ENCODE measurements around the gene ACSS1. TPM values are rescaled to one million over a fixed set of nuclear protein-coding genes. Genes with fewer than 3 reads are reported as not detected.

ACSS1 gene
- total and polyA plus RNA-seq, 7 donors = 8.8 to 53.3 (median 16.8) TPM

GRCh38 chr20:25030007-25030648, 27.8 kb downstream of the ACSS1 start:
- ATAC-seq = no peak
- WGBS, 3 donors = 92 to 97% (median 97%) methylated on average over 5 of the region's 5 CpGs
- Histone ChIP-seq H3K36me3 (ENCODE audit: insufficient read depth in 1 of 2, low read depth in 1 of 2) (peaks cover 0 to 21% of the 10 kb centered on the region in 2 donors), H3K4me3 (no peak overlapping the region), H3K27me3 (ENCODE audit: insufficient read depth in 3 of 3, low read length in 2 of 3) (no peaks in the 10 kb centered on the region), H3K4me1 (peaks cover 49% of the 10 kb centered on the region), H3K9me3 (no peaks in the 10 kb centered on the region), H3K27ac (no peak overlapping the region)
- TF ChIP-seq, protein P1, sequence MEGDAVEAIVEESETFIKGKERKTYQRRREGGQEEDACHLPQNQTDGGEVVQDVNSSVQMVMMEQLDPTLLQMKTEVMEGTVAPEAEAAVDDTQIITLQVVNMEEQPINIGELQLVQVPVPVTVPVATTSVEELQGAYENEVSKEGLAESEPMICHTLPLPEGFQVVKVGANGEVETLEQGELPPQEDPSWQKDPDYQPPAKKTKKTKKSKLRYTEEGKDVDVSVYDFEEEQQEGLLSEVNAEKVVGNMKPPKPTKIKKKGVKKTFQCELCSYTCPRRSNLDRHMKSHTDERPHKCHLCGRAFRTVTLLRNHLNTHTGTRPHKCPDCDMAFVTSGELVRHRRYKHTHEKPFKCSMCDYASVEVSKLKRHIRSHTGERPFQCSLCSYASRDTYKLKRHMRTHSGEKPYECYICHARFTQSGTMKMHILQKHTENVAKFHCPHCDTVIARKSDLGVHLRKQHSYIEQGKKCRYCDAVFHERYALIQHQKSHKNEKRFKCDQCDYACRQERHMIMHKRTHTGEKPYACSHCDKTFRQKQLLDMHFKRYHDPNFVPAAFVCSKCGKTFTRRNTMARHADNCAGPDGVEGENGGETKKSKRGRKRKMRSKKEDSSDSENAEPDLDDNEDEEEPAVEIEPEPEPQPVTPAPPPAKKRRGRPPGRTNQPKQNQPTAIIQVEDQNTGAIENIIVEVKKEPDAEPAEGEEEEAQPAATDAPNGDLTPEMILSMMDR (IDR thresholded peaks at IDR 0.05) = no peak
- intact Hi-C loops (cut with DNase I) = loop anchor here in 1 of 2 donors (5.0 kb wide), 1 partner anchor 33 kb away; no protein-coding TSS in a partner anchor
- no peak for DNase-seq

DNA sequence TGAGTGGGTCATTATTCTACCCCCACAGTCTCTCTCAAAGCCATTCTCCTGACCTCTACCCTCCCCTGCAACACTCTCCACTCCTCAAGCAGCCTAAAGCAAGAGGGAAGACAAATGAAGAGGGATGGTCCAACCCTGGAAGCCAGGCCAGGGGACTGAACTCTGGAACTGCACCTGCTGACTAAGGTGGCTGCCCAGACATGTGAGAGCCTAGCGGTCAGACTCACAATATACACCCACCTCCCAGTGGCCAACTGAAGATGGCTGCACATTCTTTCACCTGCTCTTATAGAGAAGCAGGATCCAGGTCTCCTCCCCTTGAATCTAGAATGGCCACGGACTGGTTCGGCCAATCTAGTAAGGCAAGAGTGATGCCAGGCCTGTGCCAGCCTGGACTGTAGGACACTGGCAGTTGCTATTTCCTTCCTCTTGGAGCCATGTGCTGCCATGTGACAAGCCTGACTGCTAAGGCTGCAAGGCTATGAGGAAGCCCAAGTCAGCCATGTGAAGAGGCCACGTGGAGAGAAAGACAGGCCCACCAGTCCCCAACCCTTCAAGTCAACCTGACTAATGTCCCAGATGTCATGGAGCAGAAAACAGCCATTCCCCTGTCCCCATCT, 31.8 kb downstream of the ACSS1 start:
- intact Hi-C loops (cut with DNase I) = no loop called here
- peaks cover 24% of the 10 kb centered on the region for H3K4me1 ChIP-seq

GRCh38 chr20:25025091-25025861, 32.7 kb downstream of the ACSS1 start:
- no peaks in the 10 kb centered on the region for H3K9me3 ChIP-seq
- DNase-seq = no peak
- TF ChIP-seq, protein P1 (IDR thresholded peaks at IDR 0.05) = no peak
- H3K27me3 ChIP-seq (ENCODE audit: insufficient read depth in 3 of 3, low read length in 2 of 3) = no peaks in the 10 kb centered on the region
- peaks cover 0 to 27% of the 10 kb centered on the region in 2 donors for H3K36me3 ChIP-seq (ENCODE audit: insufficient read depth in 1 of 2, low read depth in 1 of 2)
- 53 to 61% (median 59%) methylated on average over 14 of the region's 14 CpGs for WGBS, 3 donors
- ATAC-seq = peak in 3 of 4 donors; percentile 46 to 73 (median 62)
- peak overlapping the region; percentile 44 for H3K27ac ChIP-seq
- intact Hi-C loops (cut with DNase I) = no loop called here
- peaks cover 27% of the 10 kb centered on the region for H3K4me1 ChIP-seq
- no peak overlapping the region for H3K4me3 ChIP-seq

More for the DNA sequence above, 31.8 kb downstream of the ACSS1 start:
- Histone ChIP-seq H3K9me3 (no peaks in the 10 kb centered on the region), H3K4me3 (no peak overlapping the region), H3K27ac (no peak overlapping the region), H3K36me3 (ENCODE audit: insufficient read depth in 1 of 2, low read depth in 1 of 2) (peaks cover 0 to 29% of the 10 kb centered on the region in 2 donors), H3K27me3 (ENCODE audit: insufficient read depth in 3 of 3, low read length in 2 of 3) (no peaks in the 10 kb centered on the region)
- peak in 3 of 4 donors; percentile 44 to 71 (median 50) for ATAC-seq
- 49 to 68% (median 56%) methylated on average over 4 of the region's 4 CpGs for WGBS, 3 donors
- TF ChIP-seq, protein P1 (IDR thresholded peaks at IDR 0.05) = no peak
- no peak for DNase-seq

DNA sequence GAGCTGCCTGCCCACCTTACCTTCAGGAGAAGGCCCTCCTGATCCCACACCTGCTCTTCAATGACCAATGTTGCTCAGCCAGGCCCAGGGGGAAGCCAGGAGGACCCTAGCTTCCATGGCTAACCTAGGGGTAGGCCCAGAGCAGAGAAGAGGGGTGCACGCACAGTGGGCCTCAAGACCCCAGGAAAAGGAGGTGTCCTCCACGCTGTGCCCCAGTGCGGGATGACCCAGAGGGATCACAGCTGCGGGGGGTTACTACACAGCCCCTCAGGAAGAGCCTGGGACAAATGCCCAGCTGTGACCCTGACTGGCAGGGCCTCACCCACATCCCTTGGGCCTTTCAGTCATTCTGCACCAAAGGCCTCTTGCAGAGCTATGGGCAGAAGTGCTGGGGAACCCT, 33.8 kb downstream of the ACSS1 start:
- Histone ChIP-seq H3K4me1 (peaks cover 27% of the 10 kb centered on the region), H3K27me3 (ENCODE audit: insufficient read depth in 3 of 3, low read length in 2 of 3) (no peaks in the 10 kb centered on the region), H3K4me3 (no peak overlapping the region), H3K27ac (no peak overlapping the region), H3K9me3 (no peaks in the 10 kb centered on the region), H3K36me3 (ENCODE audit: insufficient read depth in 1 of 2, low read depth in 1 of 2) (peaks cover 0 to 23% of the 10 kb centered on the region in 2 donors)
- DNase-seq (no peak), ATAC-seq (no peak)
- TF ChIP-seq, protein P1 (IDR thresholded peaks at IDR 0.05) = no peak
- WGBS, 3 donors = 98 to 100% (median 99%) methylated on average over 2 to 4 of the region's 4 CpGs
- intact Hi-C loops (cut with DNase I) = no loop called here

Measured in psoas muscle (tissue), 8 donors.